Omental fat pad (tissue), 4 donors: Measurements from ENCODE around the gene NR1I2. TPM values are rescaled to one million over a fixed set of nuclear protein-coding genes. Genes with fewer than 3 reads are reported as not detected.

Experiments used
- ATAC-seq: fragments of 150-250 bp; one replicate; pipeline ENCODE4 v1.9.1; 2016; ENCODE audit warnings: mild to moderate bottlenecking, moderate library complexity; ENCODE audit not compliant: low FRiP score
- DNase-seq: peaks from one replicate; pipeline ENCODE4 v3.0.0-alpha.2; 2019; ENCODE audit warnings: low spot score
- CTCF ChIP-seq, 3 donors: fragments of 450-650 bp; IDR thresholded peaks; one replicate each; pipeline ENCODE4 v1.5.1; 2016 to 2017; ENCODE audit warnings: antibody characterized with exemption in 3 of 3, mild to moderate bottlenecking in 3 of 3, moderate library complexity in 2 of 3
- total RNA-seq, 4 donors: library from RNA; depleted of rRNA; stranded (reverse); fragments of >200 nt; gene quantifications; one replicate each; pipeline ENCODE4 v1.1.0, GENCODE V29; 2016

NR1I2 gene
- total RNA-seq, 4 donors from 2014 or later: 0.38 TPM; not detected in 3

GRCh38 chr3:119829420-119829819, 47.5 kb downstream of the NR1I2 start:
- no peak for ATAC-seq
- TF ChIP-seq CTCF (IDR thresholded peaks at IDR 0.05): no peak
- no peak for DNase-seq

- no peak for ATAC-seq
- DNase-seq: no peak
- TF ChIP-seq CTCF (IDR thresholded peaks at IDR 0.05): no peak
These were observed 49.1 kb downstream of the NR1I2 start for GRCh38 chr3:119831022-119831421.

- no peak for TF ChIP-seq CTCF (IDR thresholded peaks at IDR 0.05)
- DNase-seq (no peak), ATAC-seq (no peak)
These were observed 50.1 kb downstream of the NR1I2 start for GRCh38 chr3:119831941-119832371.

- ATAC-seq (no peak), DNase-seq (no peak)
- TF ChIP-seq CTCF (IDR thresholded peaks at IDR 0.05): no peak
These were observed 53.0 kb downstream of the NR1I2 start for GRCh38 chr3:119834754-119835370.

GRCh38 chr3:119835556-119835955, 53.7 kb downstream of the NR1I2 start:
- DNase-seq: no peak
- no peak for TF ChIP-seq CTCF (IDR thresholded peaks at IDR 0.05)
- ATAC-seq: no peak

- no peak for TF ChIP-seq CTCF (IDR thresholded peaks at IDR 0.05)
- ATAC-seq: no peak
- no peak for DNase-seq
These were observed 60.0 kb downstream of the NR1I2 start for GRCh38 chr3:119841808-119842471.

GRCh38 chr3:119849126-119849525, 67.2 kb downstream of the NR1I2 start:
- TF ChIP-seq CTCF (IDR thresholded peaks at IDR 0.05): no peak
- DNase-seq (no peak), ATAC-seq (no peak)
